RWPE2 (cell line): ENCODE data around the gene TBC1D3C.
"Not testable (repeated sequence)": the region's sequence is repeated elsewhere in the genome, so short reads cannot be mapped to it uniquely, and the experiment has no call there.

Source experiments
- ATAC-seq: fragments of 200-7000 bp; cut with Tn5 transposase; 3 replicates; pipeline ENCODE4 v1.9.1; 2021; ENCODE audit warnings: low read depth
- DNase-seq: peaks from one replicate; pipeline ENCODE4 v3.0.0-alpha.2; 2020; ENCODE audit warnings: low spot score
- H3K27ac ChIP-seq: fragments of 450-650 bp; 2 replicates; pipeline ENCODE4 v1.5.1; 2017; ENCODE audit warnings: mild to moderate bottlenecking; ENCODE audit not compliant: poor library complexity, severe bottlenecking
- H3K27me3 ChIP-seq: fragments of 250-450 bp; sonication (Bioruptor Pico); 2 replicates; pipeline ENCODE4 v1.5.1; 2021; ENCODE audit warnings: mild to moderate bottlenecking, moderate library complexity; ENCODE audit not compliant: insufficient read depth, poor library complexity, severe bottlenecking
- H3K36me3 ChIP-seq: fragments of 250-450 bp; sonication (Bioruptor Pico); 2 replicates; pipeline ENCODE4 v1.5.1; 2020; ENCODE audit warnings: low read depth, mild to moderate bottlenecking, moderate library complexity
- H3K4me1 ChIP-seq: fragments of 250-450 bp; sonication (Bioruptor Pico); 2 replicates; pipeline ENCODE4 v1.5.1; 2021; ENCODE audit warnings: mild to moderate bottlenecking, moderate library complexity; ENCODE audit not compliant: insufficient read depth, poor library complexity, severe bottlenecking
- H3K4me3 ChIP-seq: fragments of 250-450 bp; sonication (Bioruptor Pico); 2 replicates; pipeline ENCODE4 v1.5.1; 2021; ENCODE audit warnings: mild to moderate bottlenecking, moderate library complexity; ENCODE audit not compliant: severe bottlenecking
- H3K9me3 ChIP-seq: fragments of 250-450 bp; sonication (Bioruptor Pico); 2 replicates; pipeline ENCODE4 v1.5.1; 2021; ENCODE audit warnings: mild to moderate bottlenecking, moderate library complexity; ENCODE audit not compliant: severe bottlenecking

TBC1D3C gene

DNA sequence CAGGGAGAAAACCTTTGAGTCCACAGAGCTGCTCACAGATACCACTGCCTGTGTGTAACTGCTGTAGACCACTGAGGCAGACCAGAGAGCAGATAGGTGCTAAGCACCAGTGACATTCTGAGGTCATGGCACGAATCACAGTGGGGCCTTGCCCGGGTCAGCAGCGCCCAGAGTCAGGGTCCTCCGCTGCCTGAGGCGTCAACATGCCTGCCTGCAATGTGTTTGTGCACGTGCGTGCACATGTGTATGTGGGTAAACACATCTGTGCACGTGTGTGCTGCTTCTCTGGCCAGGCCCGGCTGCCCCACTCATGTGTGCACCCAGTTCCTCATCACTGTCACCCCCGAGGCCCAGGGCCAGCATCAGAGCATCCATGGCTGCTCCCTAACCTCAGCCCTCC, at the start of gene TBC1D3C:
TSS of gene TBC1D3C (minus strand) at position 101 of the 400 bp plus-strand sequence. CDS start 1,568 bp downstream, outside the sequence.
- not testable (repeated sequence) for H3K27me3 ChIP-seq, ATAC-seq, H3K9me3 ChIP-seq, H3K4me3 ChIP-seq, DNase-seq, H3K4me1 ChIP-seq, H3K36me3 ChIP-seq, H3K27ac ChIP-seq

DNA sequence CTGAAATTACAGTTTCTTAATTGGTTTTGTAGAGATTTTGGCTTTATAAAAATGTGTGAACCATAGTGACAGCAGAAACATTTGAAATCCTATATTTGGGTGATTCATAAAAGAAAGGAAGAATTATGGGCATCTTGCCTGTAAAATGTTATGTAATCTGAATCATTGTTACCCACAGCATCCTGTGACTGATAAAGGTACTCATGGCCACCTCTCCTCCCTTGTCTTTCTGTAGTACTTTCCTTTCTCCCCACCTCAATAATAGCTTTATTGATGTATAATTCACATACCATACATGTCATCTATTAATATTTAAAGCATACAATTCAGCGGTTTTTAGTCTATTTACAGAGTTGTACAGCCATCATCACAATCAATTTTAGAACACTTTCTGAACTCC, 30.8 kb upstream of the TBC1D3C start:
- H3K4me3 ChIP-seq, H3K27ac ChIP-seq, H3K36me3 ChIP-seq, H3K9me3 ChIP-seq, DNase-seq, H3K4me1 ChIP-seq, H3K27me3 ChIP-seq: not testable (repeated sequence)
- ATAC-seq: 0 out of 3 replicates have a peak, but pooled peaks have one; percentile 33

GRCh38 chr17:38094059-38094694, 25.7 kb upstream of the TBC1D3C start:
- not testable (repeated sequence) for ATAC-seq, H3K9me3 ChIP-seq, H3K36me3 ChIP-seq, H3K27ac ChIP-seq, H3K4me3 ChIP-seq, H3K4me1 ChIP-seq, H3K27me3 ChIP-seq, DNase-seq

DNA sequence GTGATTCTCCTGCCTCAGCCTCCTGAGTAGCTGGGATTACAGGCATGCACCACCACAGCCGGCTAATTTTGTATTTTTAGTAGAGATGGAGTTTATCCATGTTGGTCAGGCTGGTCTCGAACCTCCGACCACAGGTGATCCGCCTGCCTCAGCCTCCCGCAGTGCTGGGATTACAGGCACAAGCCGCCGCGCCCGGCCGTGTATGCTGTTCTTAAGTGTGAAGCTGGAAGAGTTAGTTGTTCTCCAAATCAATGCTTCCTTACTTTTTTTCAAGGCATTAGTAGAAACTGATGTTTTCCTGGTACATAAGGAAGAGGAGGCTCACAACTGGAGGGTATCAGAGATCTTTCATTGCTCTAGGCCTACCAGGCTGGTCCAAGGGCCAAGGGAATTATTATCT, 19.7 kb upstream of the TBC1D3C start:
- not testable (repeated sequence) for H3K27ac ChIP-seq, H3K4me1 ChIP-seq, H3K36me3 ChIP-seq, H3K9me3 ChIP-seq, H3K4me3 ChIP-seq, ATAC-seq, H3K27me3 ChIP-seq, DNase-seq

DNA sequence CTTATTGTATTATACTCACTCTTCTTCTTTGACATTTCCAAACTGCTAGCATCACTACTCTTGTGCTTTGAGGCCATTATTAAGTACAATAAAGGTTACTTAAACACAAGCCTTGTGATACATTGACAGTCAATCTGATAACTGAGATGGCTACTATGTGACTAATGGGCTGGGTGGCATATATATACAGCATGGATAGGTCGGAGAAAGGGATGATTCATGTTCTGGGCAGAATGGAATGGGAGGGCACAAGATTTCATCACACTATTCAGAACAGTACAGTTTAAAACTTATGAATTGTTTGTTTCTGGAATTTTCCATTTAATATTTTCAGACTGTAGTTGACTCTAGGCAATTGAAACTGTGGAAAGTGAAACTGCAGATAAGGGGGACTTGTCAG, 18.9 kb upstream of the TBC1D3C start:
- ATAC-seq: peak; percentile 99
- H3K27ac ChIP-seq, H3K4me3 ChIP-seq, H3K4me1 ChIP-seq, DNase-seq, H3K27me3 ChIP-seq, H3K36me3 ChIP-seq, H3K9me3 ChIP-seq: not testable (repeated sequence)
